Neural progenitor cell (in vitro differentiated cells): ENCODE data around the gene FRMPD4. TPM values are rescaled to one million over a fixed set of nuclear protein-coding genes. Genes with fewer than 3 reads are reported as not detected.

Experiments
- DNase-seq: peaks from one replicate; pipeline ENCODE4 v3.0.0-alpha.2; 2016; ENCODE audit warnings: low spot score
- H2AFZ ChIP-seq: fragments of 200-600 bp; sonication (generic); replicated peaks from 2 replicates; pipeline ENCODE4 v1.6.1; 2016; ENCODE audit warnings: antibody characterized with exemption
- H3F3A ChIP-seq: fragments of 200-600 bp; sonication (generic); 2 replicates; pipeline ENCODE4 v1.6.1; 2016; ENCODE audit warnings: antibody characterized with exemption, low read depth
- H3K27ac ChIP-seq: fragments of 200-600 bp; sonication (generic); 2 replicates; pipeline ENCODE4 v1.5.1; 2016; ENCODE audit warnings: mild to moderate bottlenecking
- H3K27me3 ChIP-seq: fragments of 200-600 bp; sonication (generic); 2 replicates; pipeline ENCODE4 v1.6.1; 2016; ENCODE audit warnings: mild to moderate bottlenecking, moderate library complexity
- H3K36me3 ChIP-seq: fragments of 200-600 bp; sonication (generic); 2 replicates; pipeline ENCODE4 v1.5.1; 2016
- H3K4me1 ChIP-seq: fragments of 200-600 bp; sonication (generic); 2 replicates; pipeline ENCODE4 v1.6.1; 2016; ENCODE audit warnings: mixed run types
- H3K4me2 ChIP-seq: fragments of 200-600 bp; sonication (generic); 2 replicates; pipeline ENCODE4 v1.6.1; 2016
- H3K4me3 ChIP-seq: fragments of 200-600 bp; sonication (generic); 2 replicates; pipeline ENCODE4 v1.5.1; 2016
- H3K79me2 ChIP-seq: fragments of 200-600 bp; sonication (generic); 2 replicates; pipeline ENCODE4 v1.6.1; 2016; ENCODE audit warnings: low read depth
- H3K9ac ChIP-seq: fragments of 200-600 bp; sonication (generic); 2 replicates; pipeline ENCODE4 v1.6.1; 2016
- H3K9me3 ChIP-seq: fragments of 200-600 bp; sonication (generic); 2 replicates; pipeline ENCODE4 v1.5.1; 2016; ENCODE audit warnings: low read depth
- H4K20me1 ChIP-seq: fragments of 200-600 bp; sonication (generic); 2 replicates; pipeline ENCODE4 v1.6.1; 2016; ENCODE audit warnings: low read depth
- H3K27ac Mint-ChIP-seq: 3 replicates; pipeline ENCODE4 v1.8.0; 2021; ENCODE audit warnings: mixed read lengths
- H3K27me3 Mint-ChIP-seq: 2 replicates; pipeline ENCODE4 v1.8.0; 2022; ENCODE audit warnings: low read depth, mild to moderate bottlenecking, inconsistent platforms, moderate library complexity, mixed read lengths; ENCODE audit not compliant: insufficient read depth
- H3K36me3 Mint-ChIP-seq: 3 replicates; pipeline ENCODE4 v1.8.0; 2021; ENCODE audit warnings: mixed read lengths
- H3K4me1 Mint-ChIP-seq: 3 replicates; pipeline ENCODE4 v1.8.0; 2021; ENCODE audit warnings: mixed read lengths
- H3K4me3 Mint-ChIP-seq: 3 replicates; pipeline ENCODE4 v1.8.0; 2021; ENCODE audit warnings: mild to moderate bottlenecking, moderate library complexity, mixed read lengths
- H3K9me3 Mint-ChIP-seq: 3 replicates; pipeline ENCODE4 v1.8.0; 2020; ENCODE audit warnings: mixed read lengths
- EZH2 ChIP-seq: fragments of 200-600 bp; sonication (generic); IDR thresholded peaks from 2 replicates; pipeline ENCODE4 v1.6.1; 2017; ENCODE audit warnings: antibody characterized with exemption, mild to moderate bottlenecking, moderate library complexity
- EZH2phosphoT487 ChIP-seq: fragments of 200-600 bp; sonication (generic); IDR thresholded peaks from 2 replicates; pipeline ENCODE4 v1.6.1; 2017; ENCODE audit warnings: antibody characterized with exemption
- total RNA-seq: library from RNA; depleted of rRNA; stranded (reverse); fragments of >200 nt; gene quantifications from 2 replicates; pipeline ENCODE4 v1.2.3, GENCODE V29; 2015; ENCODE audit warnings: low replicate concordance
- TF ChIP-seq, protein P1 (sequence below): fragments of 200-600 bp; sonication (generic); IDR thresholded peaks from 2 replicates; pipeline ENCODE4 v1.5.1; 2017; ENCODE audit warnings: antibody characterized with exemption, mild to moderate bottlenecking

Gene FRMPD4
- total RNA-seq, 1 donor from 2014 or later: not detected

DNA sequence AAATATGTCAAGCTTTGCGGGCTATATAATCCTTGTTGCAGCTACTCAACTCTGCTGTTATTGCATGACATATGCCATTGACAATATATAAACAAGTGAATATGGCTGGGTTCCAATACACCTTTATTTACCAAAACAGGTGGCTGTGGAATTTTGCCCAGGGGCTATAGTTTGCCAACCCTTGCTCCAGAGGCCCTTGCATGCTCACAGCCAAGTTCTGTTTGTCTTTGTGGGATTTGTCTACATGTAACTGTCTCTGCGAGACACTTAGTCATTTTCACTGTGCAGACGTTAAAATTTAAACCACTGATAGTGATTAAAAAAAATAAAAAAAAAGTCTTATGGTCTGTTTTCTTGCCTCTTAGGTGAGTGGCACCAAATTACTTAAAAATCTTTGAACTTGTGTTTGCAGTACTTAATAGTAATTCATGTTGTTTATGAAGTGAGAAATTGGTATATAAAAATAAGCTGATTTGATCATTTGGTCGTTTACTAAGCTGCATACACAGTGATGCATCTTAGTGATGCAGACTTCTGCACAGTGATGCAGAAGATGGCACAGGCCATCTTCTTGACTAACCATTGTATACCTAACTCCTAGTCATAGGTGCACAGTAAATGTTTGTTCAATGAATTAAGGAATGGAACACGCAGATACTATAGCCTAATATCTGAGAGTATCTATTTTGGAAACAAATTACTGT, 170.9 kb downstream of the FRMPD4 start:
- no peaks in the 10 kb centered on the region for H3K9me3 ChIP-seq
- DNase-seq: no peak
- H3K79me2 ChIP-seq: no peaks in the 10 kb centered on the region
- peaks cover 9% of the 10 kb centered on the region for H3K4me1 Mint-ChIP-seq
- H3K27me3 Mint-ChIP-seq: peaks cover 6% of the 10 kb centered on the region
- H3K4me3 ChIP-seq: no peak overlapping the region
- H3K36me3 ChIP-seq: no peaks in the 10 kb centered on the region
- H3K4me3 Mint-ChIP-seq: no peak overlapping the region
- no peaks in the 10 kb centered on the region for H4K20me1 ChIP-seq
- H3K27ac ChIP-seq: no peak overlapping the region
- H3F3A ChIP-seq: no peaks in the 10 kb centered on the region
- no peak overlapping the region for H2AFZ ChIP-seq
- H3K9me3 Mint-ChIP-seq: no peaks in the 10 kb centered on the region
- H3K4me1 ChIP-seq: no peaks in the 10 kb centered on the region
- H3K27ac Mint-ChIP-seq: no peak overlapping the region
- H3K9ac ChIP-seq: no peak overlapping the region
- no peaks in the 10 kb centered on the region for H3K27me3 ChIP-seq
- no peak overlapping the region for H3K4me2 ChIP-seq
- TF ChIP-seq EZH2 (no peak), EZH2phosphoT487 (no peak)
- TF ChIP-seq, protein P1, sequence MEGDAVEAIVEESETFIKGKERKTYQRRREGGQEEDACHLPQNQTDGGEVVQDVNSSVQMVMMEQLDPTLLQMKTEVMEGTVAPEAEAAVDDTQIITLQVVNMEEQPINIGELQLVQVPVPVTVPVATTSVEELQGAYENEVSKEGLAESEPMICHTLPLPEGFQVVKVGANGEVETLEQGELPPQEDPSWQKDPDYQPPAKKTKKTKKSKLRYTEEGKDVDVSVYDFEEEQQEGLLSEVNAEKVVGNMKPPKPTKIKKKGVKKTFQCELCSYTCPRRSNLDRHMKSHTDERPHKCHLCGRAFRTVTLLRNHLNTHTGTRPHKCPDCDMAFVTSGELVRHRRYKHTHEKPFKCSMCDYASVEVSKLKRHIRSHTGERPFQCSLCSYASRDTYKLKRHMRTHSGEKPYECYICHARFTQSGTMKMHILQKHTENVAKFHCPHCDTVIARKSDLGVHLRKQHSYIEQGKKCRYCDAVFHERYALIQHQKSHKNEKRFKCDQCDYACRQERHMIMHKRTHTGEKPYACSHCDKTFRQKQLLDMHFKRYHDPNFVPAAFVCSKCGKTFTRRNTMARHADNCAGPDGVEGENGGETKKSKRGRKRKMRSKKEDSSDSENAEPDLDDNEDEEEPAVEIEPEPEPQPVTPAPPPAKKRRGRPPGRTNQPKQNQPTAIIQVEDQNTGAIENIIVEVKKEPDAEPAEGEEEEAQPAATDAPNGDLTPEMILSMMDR: no peak
- H3K36me3 Mint-ChIP-seq: no peaks in the 10 kb centered on the region

DNA sequence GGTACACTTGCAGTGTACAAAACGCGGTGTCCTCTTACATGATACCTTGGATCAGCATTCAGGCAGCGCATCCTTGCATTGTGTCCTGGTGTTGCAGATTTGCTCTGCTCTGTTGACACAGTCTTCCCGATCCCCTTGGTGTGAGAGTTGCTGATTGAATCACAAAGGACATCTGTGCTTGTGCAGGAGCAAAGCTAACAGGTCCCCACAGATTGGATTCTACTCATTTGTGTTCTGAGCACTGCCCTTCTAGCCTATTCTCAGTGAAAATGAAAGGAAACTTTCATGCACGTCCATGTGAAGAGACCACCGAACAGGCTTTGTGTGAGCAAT, 171.4 kb downstream of the FRMPD4 start:
- no peak overlapping the region for H3K4me3 Mint-ChIP-seq
- H3K9ac ChIP-seq: no peak overlapping the region
- H3K27ac ChIP-seq: no peak overlapping the region
- no peaks in the 10 kb centered on the region for H3K9me3 ChIP-seq
- no peaks in the 10 kb centered on the region for H4K20me1 ChIP-seq
- peak; percentile 35 for DNase-seq
- no peaks in the 10 kb centered on the region for H3K9me3 Mint-ChIP-seq
- no peak overlapping the region for H3K4me2 ChIP-seq
- peaks cover 9% of the 10 kb centered on the region for H3K4me1 Mint-ChIP-seq
- H3K36me3 ChIP-seq: no peaks in the 10 kb centered on the region
- H3K79me2 ChIP-seq: no peaks in the 10 kb centered on the region
- H3K36me3 Mint-ChIP-seq: no peaks in the 10 kb centered on the region
- no peak overlapping the region for H2AFZ ChIP-seq
- TF ChIP-seq, protein P1: no peak
- TF ChIP-seq EZH2phosphoT487 (no peak), EZH2 (no peak)
- no peaks in the 10 kb centered on the region for H3K4me1 ChIP-seq
- peaks cover 6% of the 10 kb centered on the region for H3K27me3 Mint-ChIP-seq
- no peaks in the 10 kb centered on the region for H3F3A ChIP-seq
- no peak overlapping the region for H3K4me3 ChIP-seq
- no peak overlapping the region for H3K27ac Mint-ChIP-seq
- H3K27me3 ChIP-seq: no peaks in the 10 kb centered on the region

DNA sequence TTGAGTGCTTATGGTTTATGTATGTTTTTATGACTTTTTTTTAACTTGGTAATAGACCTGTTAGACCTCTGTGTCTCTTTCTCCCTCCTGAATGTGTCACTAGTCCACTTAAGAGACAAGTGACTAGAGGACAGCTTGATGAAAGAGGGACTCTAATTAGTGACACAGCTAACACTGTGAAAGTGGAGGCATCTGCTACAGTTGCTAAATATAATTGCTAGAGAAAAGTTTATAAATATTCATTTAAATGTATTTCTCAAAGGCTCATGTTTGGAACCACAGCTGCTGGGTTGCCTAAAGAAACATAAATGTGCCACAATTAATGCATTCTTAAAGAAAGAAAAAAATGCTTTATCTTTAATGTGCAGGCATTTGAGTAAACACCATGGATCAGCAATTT, 176.4 kb downstream of the FRMPD4 start:
- H3K4me3 Mint-ChIP-seq: no peak overlapping the region
- Histone ChIP-seq H3K27me3 (no peaks in the 10 kb centered on the region), H3K9ac (no peak overlapping the region), H3K4me3 (no peak overlapping the region), H3K4me1 (no peaks in the 10 kb centered on the region), H3K27ac (no peak overlapping the region), H3K79me2 (no peaks in the 10 kb centered on the region), H3F3A (no peaks in the 10 kb centered on the region), H2AFZ (no peak overlapping the region), H3K36me3 (no peaks in the 10 kb centered on the region), H3K9me3 (no peaks in the 10 kb centered on the region), H4K20me1 (no peaks in the 10 kb centered on the region), H3K4me2 (no peak overlapping the region)
- H3K27ac Mint-ChIP-seq: no peak overlapping the region
- TF ChIP-seq, protein P1: no peak
- TF ChIP-seq EZH2phosphoT487 (no peak), EZH2 (no peak)
- peaks cover 4% of the 10 kb centered on the region for H3K4me1 Mint-ChIP-seq
- peaks cover 3% of the 10 kb centered on the region for H3K27me3 Mint-ChIP-seq
- peaks cover 4% of the 10 kb centered on the region for H3K9me3 Mint-ChIP-seq
- DNase-seq: no peak
- no peaks in the 10 kb centered on the region for H3K36me3 Mint-ChIP-seq
